Fibroblast of lung (primary cell): ENCODE data around the gene CFAP298.

Experiments
- CTCF ChIP-seq, 2 donors: IDR thresholded peaks in 1 of 2; conservative IDR thresholded peaks in 1 of 2; 1 replicate in 1 of 2; 2 replicates in 1 of 2; pipeline ENCODE4 v1.5.1; 2011 to 2012; ENCODE audit warnings: low read length in 2 of 2, control low read depth in 1 of 2, inconsistent platforms in 1 of 2, low read depth in 1 of 2, mild to moderate bottlenecking in 1 of 2
- EZH2 ChIP-seq: IDR thresholded peaks from 2 replicates; pipeline ENCODE4 v1.5.1; 2012; ENCODE audit warnings: low read length, control low read depth, mild to moderate bottlenecking; ENCODE audit errors: missing control alignments

GRCh38 chr21:32612075-32612998 is at the start of gene CFAP298:
- TF ChIP-seq CTCF (conservative IDR thresholded peaks at IDR 0.05 in 1 of 2, IDR thresholded peaks at IDR 0.05 in 1 of 2; ENCODE audit: low read depth in 1 of 2, low read length in 2 of 2) (no peak), EZH2 (no peak)
